K562 (cell line): Measurements from ENCODE around the gene CREB3L2. TPM values are rescaled to one million over a fixed set of nuclear protein-coding genes. Genes with fewer than 3 reads are reported as not detected.

Source experiments
- CBFA2T3 ChIP-seq: fragments of 450-650 bp; IDR thresholded peaks from 2 replicates; pipeline ENCODE4 v1.6.1; 2017
- EHMT2 ChIP-seq: fragments of 450-650 bp; IDR thresholded peaks from 2 replicates; pipeline ENCODE4 v1.6.1; 2018; ENCODE audit warnings: antibody characterized with exemption
- KDM5B ChIP-seq: fragments of 200-600 bp; sonication (generic); IDR thresholded peaks from 2 replicates; pipeline ENCODE4 v1.6.1; 2012; ENCODE audit warnings: low read depth, mild to moderate bottlenecking, moderate library complexity, low read length, control low read depth, inconsistent platforms; ENCODE audit not compliant: insufficient replicate concordance
- MECOM ChIP-seq: fragments of 250-450 bp; sonication (Bioruptor Pico); IDR thresholded peaks from 2 replicates; pipeline ENCODE4 v1.8.0; 2022; ENCODE audit warnings: inconsistent platforms
- POLR2A ChIP-seq: fragments of 450-650 bp; conservative IDR thresholded peaks from 2 replicates; pipeline ENCODE4 v1.6.1; 2016
- RBM15 ChIP-seq: fragments of 200-400 bp; formaldehyde crosslinking; IDR thresholded peaks from 2 replicates; pipeline ENCODE4 v1.6.1; 2018; ENCODE audit warnings: mild to moderate bottlenecking, low read length, moderate library complexity; ENCODE audit not compliant: insufficient read depth
- RCOR1 ChIP-seq, 2 experiments: IDR thresholded peaks; 2 replicates each; pipeline ENCODE4 v1.6.1; 2012; ENCODE audit warnings: low read depth in 2 of 2, low read length in 2 of 2, borderline replicate concordance in 1 of 2, improper control_type of control experiment in 1 of 2
- SAFB2 ChIP-seq: fragments of 200-400 bp; formaldehyde crosslinking; IDR thresholded peaks from 2 replicates; pipeline ENCODE4 v1.6.1; 2018; ENCODE audit warnings: borderline replicate concordance, low read length, low read depth, moderate library complexity; ENCODE audit not compliant: severe bottlenecking
- TBL1XR1 ChIP-seq, 2 experiments: IDR thresholded peaks; 2 replicates each; pipeline ENCODE4 v1.6.1; 2012; ENCODE audit warnings: improper control_type of control experiment in 2 of 2, low read length in 2 of 2, mild to moderate bottlenecking in 1 of 2
- TRIM24 ChIP-seq, 2 experiments: fragments of 450-650 bp; IDR thresholded peaks; 2 replicates each; pipeline ENCODE4 v1.6.1; 2016
- ZNF239 ChIP-seq: fragments of 250-450 bp; sonication (Bioruptor Pico); IDR thresholded peaks from 2 replicates; pipeline ENCODE4 v1.4.0; 2020; ENCODE audit warnings: mild to moderate bottlenecking
- ZNF41 ChIP-seq: fragments of 250-450 bp; sonication (Bioruptor Pico); conservative IDR thresholded peaks from 2 replicates; pipeline ENCODE4 v1.4.0; 2020; ENCODE audit warnings: mild to moderate bottlenecking
- ZNF668 ChIP-seq: fragments of 250-450 bp; sonication (Bioruptor Pico); IDR thresholded peaks from 2 replicates; pipeline ENCODE4 v1.8.0; 2022; ENCODE audit warnings: mild to moderate bottlenecking, inconsistent platforms
- polyA plus RNA-seq, 8 experiments: library from polyadenylated mRNA; depleted of rRNA in 4 of 8; stranded (reverse) in 5 of 8; unstranded in 3 of 8; fragments of >200 nt; fragmentation: Nextera tagmentation in 2 of 8; fragmentation: Illumina TruSeq in 1 of 8; extraction: Ambion mirVana in 2 of 8; extraction: Trizol in 1 of 8; gene quantifications; 2 replicates each; pipeline versions ENCODE4 v1.2.1 to v1.2.3, GENCODE V29; 2011 to 2014; ENCODE audit warnings: inconsistent platforms in 1 of 8, missing spikeins in 1 of 8
- total RNA-seq, 7 experiments: library from RNA; depleted of rRNA in 6 of 7; stranded (reverse); fragments of >200 nt in 6 of 7; fragmentation: Illumina TruSeq in 2 of 7; extraction: Trizol in 2 of 7; gene quantifications; 2 replicates each; pipeline versions ENCODE4 v1.2.1 to v1.2.3, GENCODE V29; 2011 to 2021; ENCODE audit warnings: low replicate concordance in 1 of 7
- TF ChIP-seq, protein P1 (sequence below), 2 experiments: fragments of 450-650 bp; conservative IDR thresholded peaks; 2 replicates each; pipeline ENCODE4 v1.6.1; 2017; ENCODE audit warnings: mild to moderate bottlenecking in 2 of 2, moderate library complexity in 2 of 2
- TF ChIP-seq, protein P2 (sequence below), 2 experiments: fragments of 250-450 bp in 1 of 2; fragments of 450-650 bp in 1 of 2; sonication (Bioruptor Pico) in 1 of 2; IDR thresholded peaks; 2 replicates each; pipeline versions ENCODE4 v1.6.1 to v1.8.0; 2016 to 2021; ENCODE audit warnings: mild to moderate bottlenecking in 2 of 2, moderate library complexity in 2 of 2, missing compliant biosample characterization in 1 of 2, missing genetic modification characterization in 1 of 2
- TF ChIP-seq, protein P3 (sequence below): sonication (generic); formaldehyde crosslinking; IDR thresholded peaks from 2 replicates; pipeline ENCODE4 v1.8.1; 2023; ENCODE audit warnings: mild to moderate bottlenecking, missing genetic modification reagents
- TF ChIP-seq, protein P4 (sequence below), 2 experiments: fragments of 450-650 bp in 1 of 2; sonication (generic) in 1 of 2; formaldehyde crosslinking in 1 of 2; IDR thresholded peaks in 1 of 2; conservative IDR thresholded peaks in 1 of 2; 2 replicates each; pipeline versions ENCODE4 v1.6.1 to v1.8.1; 2016 to 2023; ENCODE audit warnings: mild to moderate bottlenecking in 2 of 2, moderate library complexity in 2 of 2, inconsistent platforms in 1 of 2, missing genetic modification reagents in 1 of 2
- TF ChIP-seq, protein P5 (sequence below): fragments of 250-450 bp; sonication (Bioruptor Pico); IDR thresholded peaks from 2 replicates; pipeline ENCODE4 v1.8.0; 2022; ENCODE audit warnings: moderate library complexity, mild to moderate bottlenecking, inconsistent platforms
- TF ChIP-seq, protein P6 (sequence below): fragments of 450-650 bp; IDR thresholded peaks from 2 replicates; pipeline ENCODE4 v1.6.1; 2016

CREB3L2 gene
- total and polyA plus RNA-seq, 9 of the 15 experiments (the other 6 are each of a cell fraction or from before 2014, with no cell fraction given) = 7.1 to 45.6 (median 15.8) TPM

DNA sequence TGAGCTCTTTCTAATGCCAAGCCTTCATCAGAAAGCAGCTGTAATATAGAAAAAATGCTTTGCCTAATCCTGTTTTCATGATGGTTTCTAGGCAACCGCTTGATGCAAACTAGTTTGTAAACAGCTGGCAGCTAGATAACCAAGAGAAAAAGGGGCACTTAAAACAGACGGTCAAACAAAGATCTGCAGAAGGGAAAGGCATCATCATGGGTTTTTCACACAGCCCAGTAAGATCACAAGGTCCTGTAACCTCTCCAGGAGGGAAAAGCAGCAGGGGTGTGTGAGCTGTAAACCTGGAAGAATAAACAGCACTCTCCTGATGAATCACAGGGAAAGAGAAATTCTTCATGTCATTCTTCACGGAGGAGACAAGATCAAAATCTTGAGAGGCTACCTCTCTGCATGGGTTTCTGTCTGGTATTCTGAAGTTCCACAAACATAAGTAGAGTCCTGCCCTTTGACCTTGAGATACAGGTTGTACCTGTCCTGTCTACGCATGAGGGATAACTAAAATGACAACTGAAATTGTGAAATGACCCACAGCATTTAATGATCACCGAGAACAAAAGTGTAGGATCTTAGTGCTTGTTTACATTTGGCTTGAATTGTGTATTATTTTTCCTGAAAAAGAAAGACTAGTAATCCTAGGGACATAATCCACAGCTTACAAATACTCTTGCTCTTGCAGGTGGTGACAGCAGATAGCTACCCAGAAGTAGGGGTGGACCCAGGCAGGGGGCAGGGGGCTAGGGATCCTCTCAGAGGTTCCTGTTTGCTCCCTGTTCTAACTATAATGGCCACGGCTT, 48.0 kb downstream of the CREB3L2 start (continued):
- TF ChIP-seq, protein P1, sequence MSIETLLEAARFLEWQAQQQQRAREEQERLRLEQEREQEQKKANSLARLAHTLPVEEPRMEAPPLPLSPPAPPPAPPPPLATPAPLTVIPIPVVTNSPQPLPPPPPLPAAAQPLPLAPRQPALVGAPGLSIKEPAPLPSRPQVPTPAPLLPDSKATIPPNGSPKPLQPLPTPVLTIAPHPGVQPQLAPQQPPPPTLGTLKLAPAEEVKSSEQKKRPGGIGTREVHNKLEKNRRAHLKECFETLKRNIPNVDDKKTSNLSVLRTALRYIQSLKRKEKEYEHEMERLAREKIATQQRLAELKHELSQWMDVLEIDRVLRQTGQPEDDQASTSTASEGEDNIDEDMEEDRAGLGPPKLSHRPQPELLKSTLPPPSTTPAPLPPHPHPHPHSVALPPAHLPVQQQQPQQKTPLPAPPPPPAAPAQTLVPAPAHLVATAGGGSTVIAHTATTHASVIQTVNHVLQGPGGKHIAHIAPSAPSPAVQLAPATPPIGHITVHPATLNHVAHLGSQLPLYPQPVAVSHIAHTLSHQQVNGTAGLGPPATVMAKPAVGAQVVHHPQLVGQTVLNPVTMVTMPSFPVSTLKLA (conservative IDR thresholded peaks at IDR 0.05) = peak in 1 of 2 experiments; percentile 38; a peak in 1 of 4 replicates
- peak; percentile 45 for TF ChIP-seq CBFA2T3
- TF ChIP-seq MECOM (CRISPR knock-in tag) = no peak
- TF ChIP-seq KDM5B = no peak
- no peak for TF ChIP-seq SAFB2
- TF ChIP-seq, protein P2, sequence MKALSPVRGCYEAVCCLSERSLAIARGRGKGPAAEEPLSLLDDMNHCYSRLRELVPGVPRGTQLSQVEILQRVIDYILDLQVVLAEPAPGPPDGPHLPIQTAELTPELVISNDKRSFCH (CRISPR knock-in tag; IDR thresholded peaks at IDR 0.05) = no peak
- TF ChIP-seq, protein P2 (tag; IDR thresholded peaks at IDR 0.05) = no peak
- TF ChIP-seq, protein P3, sequence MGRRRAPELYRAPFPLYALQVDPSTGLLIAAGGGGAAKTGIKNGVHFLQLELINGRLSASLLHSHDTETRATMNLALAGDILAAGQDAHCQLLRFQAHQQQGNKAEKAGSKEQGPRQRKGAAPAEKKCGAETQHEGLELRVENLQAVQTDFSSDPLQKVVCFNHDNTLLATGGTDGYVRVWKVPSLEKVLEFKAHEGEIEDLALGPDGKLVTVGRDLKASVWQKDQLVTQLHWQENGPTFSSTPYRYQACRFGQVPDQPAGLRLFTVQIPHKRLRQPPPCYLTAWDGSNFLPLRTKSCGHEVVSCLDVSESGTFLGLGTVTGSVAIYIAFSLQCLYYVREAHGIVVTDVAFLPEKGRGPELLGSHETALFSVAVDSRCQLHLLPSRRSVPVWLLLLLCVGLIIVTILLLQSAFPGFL (CRISPR knock-in tag) = no peak
- TF ChIP-seq, protein P4, sequence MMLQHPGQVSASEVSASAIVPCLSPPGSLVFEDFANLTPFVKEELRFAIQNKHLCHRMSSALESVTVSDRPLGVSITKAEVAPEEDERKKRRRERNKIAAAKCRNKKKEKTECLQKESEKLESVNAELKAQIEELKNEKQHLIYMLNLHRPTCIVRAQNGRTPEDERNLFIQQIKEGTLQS (IDR thresholded peaks at IDR 0.05) = peak; percentile 37; the same call in 1 of the 2 replicates
- TF ChIP-seq, protein P4 (CRISPR knock-in tag; conservative IDR thresholded peaks at IDR 0.05) = no peak; the same call in 1 of the 2 replicates
- TF ChIP-seq EHMT2 = 0 out of 2 replicates have a peak, but pooled peaks have one; percentile 15
- TF ChIP-seq, protein P5, sequence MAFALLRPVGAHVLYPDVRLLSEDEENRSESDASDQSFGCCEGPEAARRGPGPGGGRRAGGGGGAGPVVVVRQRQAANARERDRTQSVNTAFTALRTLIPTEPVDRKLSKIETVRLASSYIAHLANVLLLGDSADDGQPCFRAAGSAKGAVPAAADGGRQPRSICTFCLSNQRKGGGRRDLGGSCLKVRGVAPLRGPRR (CRISPR knock-in tag) = no peak
- TF ChIP-seq TRIM24 (IDR thresholded peaks at IDR 0.05) = no peak
- TF ChIP-seq RBM15 = no peak
- peak in 1 of 2 experiments; percentile 25; a peak in 1 of 4 replicates for TF ChIP-seq RCOR1 (IDR thresholded peaks at IDR 0.05; ENCODE audit: borderline replicate concordance in 1 of 2, low read depth in 2 of 2, low read length in 2 of 2)
- TF ChIP-seq, protein P6, sequence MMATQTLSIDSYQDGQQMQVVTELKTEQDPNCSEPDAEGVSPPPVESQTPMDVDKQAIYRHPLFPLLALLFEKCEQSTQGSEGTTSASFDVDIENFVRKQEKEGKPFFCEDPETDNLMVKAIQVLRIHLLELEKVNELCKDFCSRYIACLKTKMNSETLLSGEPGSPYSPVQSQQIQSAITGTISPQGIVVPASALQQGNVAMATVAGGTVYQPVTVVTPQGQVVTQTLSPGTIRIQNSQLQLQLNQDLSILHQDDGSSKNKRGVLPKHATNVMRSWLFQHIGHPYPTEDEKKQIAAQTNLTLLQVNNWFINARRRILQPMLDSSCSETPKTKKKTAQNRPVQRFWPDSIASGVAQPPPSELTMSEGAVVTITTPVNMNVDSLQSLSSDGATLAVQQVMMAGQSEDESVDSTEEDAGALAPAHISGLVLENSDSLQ = peak; percentile 32; the same call in 1 of the 2 replicates
- no peak for TF ChIP-seq ZNF41 (CRISPR knock-in tag)
- no peak for TF ChIP-seq TBL1XR1 (IDR thresholded peaks at IDR 0.05; ENCODE audit: low read length in 2 of 2)
- no peak for TF ChIP-seq POLR2A
- TF ChIP-seq ZNF668 (CRISPR knock-in tag) = no peak
- no peak for TF ChIP-seq ZNF239 (CRISPR knock-in tag)
